Liver (tissue), 9 donors: Measurements from ENCODE around the gene GNG2. TPM values are rescaled to one million over a fixed set of nuclear protein-coding genes. Genes with fewer than 3 reads are reported as not detected.

Source experiments
- DNase-seq: peaks from one replicate; pipeline ENCODE4 v3.0.0-alpha.2; 2017; ENCODE audit warnings: low spot score
- H3K27ac ChIP-seq, 2 donors: one replicate each; pipeline ENCODE4 v1.7.0; 2013; ENCODE audit warnings: inconsistent platforms in 2 of 2, low read length in 2 of 2, control low read depth in 1 of 2, low read depth in 1 of 2, mild to moderate bottlenecking in 1 of 2
- H3K27me3 ChIP-seq, 4 donors: one replicate each; pipeline versions ENCODE4 v1.6.1 to v1.7.0; 2013; ENCODE audit warnings: low read length in 3 of 4, inconsistent platforms in 1 of 4, mild to moderate bottlenecking in 1 of 4, moderate library complexity in 1 of 4; ENCODE audit not compliant: control insufficient read depth in 4 of 4, insufficient read depth in 4 of 4
- H3K36me3 ChIP-seq, 4 donors: one replicate each; pipeline versions ENCODE4 v1.6.1 to v1.7.0; 2013; ENCODE audit warnings: low read length in 3 of 4, mild to moderate bottlenecking in 3 of 4, low read depth in 1 of 4, moderate library complexity in 1 of 4; ENCODE audit not compliant: control insufficient read depth in 4 of 4, insufficient read depth in 3 of 4
- H3K4me1 ChIP-seq, 4 donors: one replicate each; pipeline versions ENCODE4 v1.6.1 to v1.7.0; 2013; ENCODE audit warnings: low read length in 3 of 4, mild to moderate bottlenecking in 3 of 4, moderate library complexity in 1 of 4; ENCODE audit not compliant: control insufficient read depth in 4 of 4, insufficient read depth in 4 of 4
- H3K4me3 ChIP-seq, 3 donors: one replicate each; pipeline versions ENCODE4 v1.6.1 to v1.7.0; 2013; ENCODE audit warnings: low read length in 3 of 3, control low read depth in 1 of 3, low read depth in 1 of 3, mild to moderate bottlenecking in 1 of 3
- H3K9ac ChIP-seq, 2 donors: one replicate each; pipeline ENCODE4 v1.7.0; 2013; ENCODE audit warnings: low read length in 2 of 2, mild to moderate bottlenecking in 2 of 2, moderate library complexity in 2 of 2, control low read depth in 1 of 2, low read depth in 1 of 2
- H3K9me3 ChIP-seq, 4 donors: one replicate each; pipeline versions ENCODE4 v1.6.1 to v1.7.0; 2013; ENCODE audit warnings: low read length in 3 of 4; ENCODE audit not compliant: control insufficient read depth in 4 of 4
- EGR1 ChIP-seq, 2 donors: IDR thresholded peaks; 2 replicates each; pipeline ENCODE4 v1.6.1; 2016 to 2018; ENCODE audit warnings: antibody characterized with exemption in 2 of 2, low read depth in 2 of 2
- FOXA1 ChIP-seq: IDR thresholded peaks from 2 replicates; pipeline ENCODE4 v1.6.1; 2016; ENCODE audit warnings: antibody characterized with exemption
- FOXA2 ChIP-seq: IDR thresholded peaks from 2 replicates; pipeline ENCODE4 v1.6.1; 2016; ENCODE audit warnings: antibody characterized with exemption
- GABPA ChIP-seq, 2 donors: IDR thresholded peaks in 1 of 2; conservative IDR thresholded peaks in 1 of 2; 2 replicates each; pipeline ENCODE4 v1.6.1; 2016; ENCODE audit warnings: antibody characterized with exemption in 2 of 2, mild to moderate bottlenecking in 1 of 2, moderate library complexity in 1 of 2
- HNF4A ChIP-seq, 2 donors: conservative IDR thresholded peaks; 2 replicates each; pipeline ENCODE4 v1.6.1; 2016; ENCODE audit warnings: antibody characterized with exemption in 2 of 2, mild to moderate bottlenecking in 2 of 2
- HNF4G ChIP-seq: IDR thresholded peaks from 2 replicates; pipeline ENCODE4 v1.6.1; 2016; ENCODE audit warnings: antibody characterized with exemption
- JUND ChIP-seq, 2 donors: IDR thresholded peaks; 2 replicates each; pipeline ENCODE4 v1.6.1; 2016; ENCODE audit warnings: antibody characterized with exemption in 2 of 2
- NR2F2 ChIP-seq: IDR thresholded peaks from 2 replicates; pipeline ENCODE4 v1.6.1; 2016; ENCODE audit warnings: antibody characterized with exemption
- RAD21 ChIP-seq, 2 donors: IDR thresholded peaks; 2 replicates each; pipeline ENCODE4 v1.6.1; 2016; ENCODE audit warnings: antibody characterized with exemption in 2 of 2, mild to moderate bottlenecking in 2 of 2
- RXRA ChIP-seq, 2 donors: IDR thresholded peaks; 2 replicates each; pipeline ENCODE4 v1.6.1; 2017 to 2018; ENCODE audit warnings: antibody characterized with exemption in 2 of 2, mild to moderate bottlenecking in 1 of 2
- TAF1 ChIP-seq: conservative IDR thresholded peaks from 2 replicates; pipeline ENCODE4 v1.6.1; 2016; ENCODE audit warnings: antibody characterized with exemption, mild to moderate bottlenecking
- YY1 ChIP-seq: IDR thresholded peaks from 2 replicates; pipeline ENCODE4 v1.6.1; 2016; ENCODE audit warnings: antibody characterized with exemption, mild to moderate bottlenecking
- WGBS: extraction: QIAGEN DNeasy Blood & Tissue Kit; methylation state at CpG from one replicate; pipeline ENCODE4 v1.1.7; 2013; 5-methylcytosine and 5-hydroxymethylcytosine counted together
- polyA plus RNA-seq, 2 donors: library from polyadenylated mRNA; stranded (reverse) in 1 of 2; unstranded in 1 of 2; fragments of 200-250 nt in 1 of 2; fragments of >200 nt in 1 of 2; fragmentation: Nextera tagmentation in 1 of 2; extraction: Ambion mirVana in 1 of 2; gene quantifications; one replicate each; pipeline versions ENCODE4 v1.2.1 to v1.2.3, GENCODE V29; 2013 to 2015
- total RNA-seq, 2 donors: library from RNA; depleted of rRNA; stranded (reverse); fragments of >200 nt; gene quantifications; one replicate each; pipeline ENCODE4 v1.2.3, GENCODE V29; 2014
- TF ChIP-seq, protein P1 (sequence below): IDR thresholded peaks from 2 replicates; pipeline ENCODE4 v1.6.1; 2016; ENCODE audit warnings: antibody characterized with exemption
- TF ChIP-seq, protein P2 (sequence below): IDR thresholded peaks from 2 replicates; pipeline ENCODE4 v1.6.1; 2016; ENCODE audit warnings: antibody characterized with exemption
- TF ChIP-seq, protein P3 (sequence below): fragments of 150-350 bp; IDR thresholded peaks from 2 replicates; pipeline ENCODE4 v1.5.1; 2017; ENCODE audit warnings: improper control_type of control experiment, low read depth, low read length; ENCODE audit not compliant: missing input control
- TF ChIP-seq, protein P4 (sequence below): IDR thresholded peaks from 2 replicates; pipeline ENCODE4 v1.6.1; 2016; ENCODE audit warnings: antibody characterized with exemption
- TF ChIP-seq, protein P5 (sequence below): IDR thresholded peaks from 2 replicates; pipeline ENCODE4 v1.6.1; 2016; ENCODE audit warnings: antibody characterized with exemption, mild to moderate bottlenecking
- donor health status: healthy.
- donor health status: healthy.
- donor health status: healthy.
- donor health status: healthy.
- donor health status: healthy.

Gene GNG2
- total and polyA plus RNA-seq, 4 donors: 3.5 to 11.2 (median 4.4) TPM

DNA sequence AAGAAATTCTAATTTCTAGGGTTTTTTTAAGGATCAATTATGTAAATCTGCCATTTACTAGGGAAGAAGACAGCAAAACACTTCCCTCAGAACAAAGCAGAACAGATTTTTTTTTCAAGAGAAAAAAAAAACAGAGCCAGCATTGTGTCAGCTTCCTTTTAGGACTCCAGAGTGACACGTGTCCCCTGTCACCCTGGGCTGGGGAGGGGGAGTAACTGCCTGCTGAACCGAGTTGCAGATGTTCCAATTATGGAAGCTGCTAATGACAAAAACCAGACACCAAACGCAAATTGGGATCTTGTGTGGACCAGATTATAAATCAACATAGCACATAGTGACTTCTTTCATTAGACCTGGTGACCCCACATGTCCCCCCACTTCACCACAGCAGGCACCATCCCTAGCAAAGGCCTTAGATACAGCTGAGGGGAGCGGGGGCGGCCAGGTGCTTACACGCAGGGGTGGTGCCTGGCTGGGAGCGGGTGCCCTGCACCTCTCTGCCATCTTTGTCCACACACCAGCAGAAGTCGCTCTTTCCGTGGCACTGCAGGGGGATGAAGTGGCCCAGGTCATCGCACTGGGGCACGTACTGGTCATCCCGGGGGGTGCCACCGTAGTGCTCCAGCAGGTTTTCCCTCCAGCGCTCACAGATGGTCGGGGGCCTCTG, 154.3 kb downstream of the GNG2 start:
- Histone ChIP-seq H3K9ac (no peak overlapping the region), H3K27me3 (no peaks in the 10 kb centered on the region), H3K36me3 (peaks cover 3 to 16% (median 12%) of the 10 kb centered on the region in 4 donors), H3K27ac (no peak overlapping the region), H3K4me3 (no peak overlapping the region), H3K4me1 (no peaks in the 10 kb centered on the region), H3K9me3 (no peaks in the 10 kb centered on the region)
- 82% methylated on average over 15 of the region's 15 CpGs for WGBS
- TF ChIP-seq GABPA (IDR thresholded peaks at IDR 0.05 in 1 of 2, conservative IDR thresholded peaks at IDR 0.05 in 1 of 2): no peak
- no peak for TF ChIP-seq FOXA1
- no peak for TF ChIP-seq RXRA (IDR thresholded peaks at IDR 0.05)
- no peak for TF ChIP-seq TAF1
- TF ChIP-seq FOXA2: no peak
- no peak for DNase-seq

DNA sequence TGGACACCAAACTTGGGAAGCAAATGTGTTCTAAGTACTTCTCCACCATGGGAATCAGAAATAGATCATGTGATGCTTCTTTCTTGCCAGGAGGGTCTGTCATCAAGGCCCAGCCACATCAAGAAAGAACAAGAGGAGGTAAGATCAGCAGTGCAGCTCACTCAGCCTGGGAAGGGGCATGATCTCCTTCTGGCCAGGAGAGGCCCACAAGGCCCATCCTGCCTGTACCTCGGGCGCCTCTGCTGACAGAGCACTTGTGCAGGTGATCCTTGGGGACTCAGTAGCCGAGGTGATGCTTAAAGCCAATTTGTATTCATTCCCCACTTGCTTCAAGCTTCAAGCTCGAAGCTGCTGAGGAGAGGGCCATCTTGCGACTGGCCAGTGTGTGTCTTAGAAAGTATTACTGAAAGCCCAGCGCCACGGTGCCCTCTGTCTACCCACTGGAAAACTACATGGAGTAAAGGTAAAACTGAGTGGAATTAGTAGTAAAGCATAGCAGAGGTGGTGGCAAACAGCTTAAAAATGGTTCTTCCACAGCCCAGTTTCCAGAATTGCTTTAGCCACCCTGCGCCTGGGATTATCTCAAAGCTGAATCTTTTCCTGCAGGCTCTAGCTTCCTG, 155.1 kb downstream of the GNG2 start:
- TF ChIP-seq YY1 (no peak), RXRA (IDR thresholded peaks at IDR 0.05) (no peak), NR2F2 (no peak), FOXA2 (no peak), GABPA (IDR thresholded peaks at IDR 0.05 in 1 of 2, conservative IDR thresholded peaks at IDR 0.05 in 1 of 2) (no peak), JUND (IDR thresholded peaks at IDR 0.05) (no peak), HNF4G (no peak), RAD21 (IDR thresholded peaks at IDR 0.05) (peak; percentile 46 to 60), EGR1 (IDR thresholded peaks at IDR 0.05; ENCODE audit: low read depth in 2 of 2) (no peak)
- TF ChIP-seq, protein P1, sequence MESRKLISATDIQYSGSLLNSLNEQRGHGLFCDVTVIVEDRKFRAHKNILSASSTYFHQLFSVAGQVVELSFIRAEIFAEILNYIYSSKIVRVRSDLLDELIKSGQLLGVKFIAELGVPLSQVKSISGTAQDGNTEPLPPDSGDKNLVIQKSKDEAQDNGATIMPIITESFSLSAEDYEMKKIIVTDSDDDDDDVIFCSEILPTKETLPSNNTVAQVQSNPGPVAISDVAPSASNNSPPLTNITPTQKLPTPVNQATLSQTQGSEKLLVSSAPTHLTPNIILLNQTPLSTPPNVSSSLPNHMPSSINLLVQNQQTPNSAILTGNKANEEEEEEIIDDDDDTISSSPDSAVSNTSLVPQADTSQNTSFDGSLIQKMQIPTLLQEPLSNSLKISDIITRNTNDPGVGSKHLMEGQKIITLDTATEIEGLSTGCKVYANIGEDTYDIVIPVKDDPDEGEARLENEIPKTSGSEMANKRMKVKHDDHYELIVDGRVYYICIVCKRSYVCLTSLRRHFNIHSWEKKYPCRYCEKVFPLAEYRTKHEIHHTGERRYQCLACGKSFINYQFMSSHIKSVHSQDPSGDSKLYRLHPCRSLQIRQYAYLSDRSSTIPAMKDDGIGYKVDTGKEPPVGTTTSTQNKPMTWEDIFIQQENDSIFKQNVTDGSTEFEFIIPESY: no peak
- TF ChIP-seq, protein P2, sequence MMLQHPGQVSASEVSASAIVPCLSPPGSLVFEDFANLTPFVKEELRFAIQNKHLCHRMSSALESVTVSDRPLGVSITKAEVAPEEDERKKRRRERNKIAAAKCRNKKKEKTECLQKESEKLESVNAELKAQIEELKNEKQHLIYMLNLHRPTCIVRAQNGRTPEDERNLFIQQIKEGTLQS: no peak
- TF ChIP-seq, protein P3, sequence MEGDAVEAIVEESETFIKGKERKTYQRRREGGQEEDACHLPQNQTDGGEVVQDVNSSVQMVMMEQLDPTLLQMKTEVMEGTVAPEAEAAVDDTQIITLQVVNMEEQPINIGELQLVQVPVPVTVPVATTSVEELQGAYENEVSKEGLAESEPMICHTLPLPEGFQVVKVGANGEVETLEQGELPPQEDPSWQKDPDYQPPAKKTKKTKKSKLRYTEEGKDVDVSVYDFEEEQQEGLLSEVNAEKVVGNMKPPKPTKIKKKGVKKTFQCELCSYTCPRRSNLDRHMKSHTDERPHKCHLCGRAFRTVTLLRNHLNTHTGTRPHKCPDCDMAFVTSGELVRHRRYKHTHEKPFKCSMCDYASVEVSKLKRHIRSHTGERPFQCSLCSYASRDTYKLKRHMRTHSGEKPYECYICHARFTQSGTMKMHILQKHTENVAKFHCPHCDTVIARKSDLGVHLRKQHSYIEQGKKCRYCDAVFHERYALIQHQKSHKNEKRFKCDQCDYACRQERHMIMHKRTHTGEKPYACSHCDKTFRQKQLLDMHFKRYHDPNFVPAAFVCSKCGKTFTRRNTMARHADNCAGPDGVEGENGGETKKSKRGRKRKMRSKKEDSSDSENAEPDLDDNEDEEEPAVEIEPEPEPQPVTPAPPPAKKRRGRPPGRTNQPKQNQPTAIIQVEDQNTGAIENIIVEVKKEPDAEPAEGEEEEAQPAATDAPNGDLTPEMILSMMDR: peak; percentile 23
- H3K9ac ChIP-seq: no peak overlapping the region
- WGBS: 63% methylated on average over 8 of the region's 8 CpGs
- DNase-seq: no peak
- H3K27ac ChIP-seq: no peak overlapping the region
- no peaks in the 10 kb centered on the region for H3K27me3 ChIP-seq
- H3K4me3 ChIP-seq: no peak overlapping the region
- H3K9me3 ChIP-seq: no peaks in the 10 kb centered on the region
- no peaks in the 10 kb centered on the region for H3K4me1 ChIP-seq
- H3K36me3 ChIP-seq: peaks cover 3 to 11% (median 9%) of the 10 kb centered on the region in 4 donors

DNA sequence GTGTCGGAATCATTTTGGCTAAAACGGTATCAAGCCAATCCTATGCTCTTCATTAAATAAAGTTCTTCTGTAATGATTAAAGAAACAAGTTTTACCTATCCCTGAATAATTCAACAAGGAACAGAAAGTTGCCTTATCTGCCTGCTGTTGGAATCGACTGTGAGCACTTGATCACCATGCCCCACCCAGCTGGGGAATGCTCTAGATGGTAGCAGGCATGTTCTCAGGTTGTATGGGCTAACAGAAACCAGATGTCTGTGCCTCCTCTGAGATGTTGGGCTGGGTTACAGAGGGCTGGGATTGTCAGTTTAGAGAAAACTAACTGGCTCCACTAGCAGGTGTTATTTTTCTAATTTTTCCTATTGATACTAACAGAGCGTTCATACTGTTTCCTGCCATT, 157.8 kb downstream of the GNG2 start:
- Histone ChIP-seq H3K27me3 (no peaks in the 10 kb centered on the region), H3K9me3 (no peaks in the 10 kb centered on the region), H3K9ac (no peak overlapping the region), H3K4me3 (no peak overlapping the region), H3K4me1 (no peaks in the 10 kb centered on the region), H3K36me3 (no peaks in the 10 kb centered on the region), H3K27ac (no peak overlapping the region)
- DNase-seq: no peak
- WGBS: 83% methylated on average over 4 of the region's 4 CpGs
- TF ChIP-seq HNF4A (conservative IDR thresholded peaks at IDR 0.05): no peak
- TF ChIP-seq RAD21 (IDR thresholded peaks at IDR 0.05): no peak
- TF ChIP-seq JUND (IDR thresholded peaks at IDR 0.05): no peak
- TF ChIP-seq TAF1: no peak
- no peak for TF ChIP-seq GABPA (IDR thresholded peaks at IDR 0.05 in 1 of 2, conservative IDR thresholded peaks at IDR 0.05 in 1 of 2)
- no peak for TF ChIP-seq RXRA (IDR thresholded peaks at IDR 0.05)
- TF ChIP-seq, protein P4, sequence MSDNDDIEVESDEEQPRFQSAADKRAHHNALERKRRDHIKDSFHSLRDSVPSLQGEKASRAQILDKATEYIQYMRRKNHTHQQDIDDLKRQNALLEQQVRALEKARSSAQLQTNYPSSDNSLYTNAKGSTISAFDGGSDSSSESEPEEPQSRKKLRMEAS: no peak
- TF ChIP-seq FOXA2: no peak
- TF ChIP-seq, protein P5, sequence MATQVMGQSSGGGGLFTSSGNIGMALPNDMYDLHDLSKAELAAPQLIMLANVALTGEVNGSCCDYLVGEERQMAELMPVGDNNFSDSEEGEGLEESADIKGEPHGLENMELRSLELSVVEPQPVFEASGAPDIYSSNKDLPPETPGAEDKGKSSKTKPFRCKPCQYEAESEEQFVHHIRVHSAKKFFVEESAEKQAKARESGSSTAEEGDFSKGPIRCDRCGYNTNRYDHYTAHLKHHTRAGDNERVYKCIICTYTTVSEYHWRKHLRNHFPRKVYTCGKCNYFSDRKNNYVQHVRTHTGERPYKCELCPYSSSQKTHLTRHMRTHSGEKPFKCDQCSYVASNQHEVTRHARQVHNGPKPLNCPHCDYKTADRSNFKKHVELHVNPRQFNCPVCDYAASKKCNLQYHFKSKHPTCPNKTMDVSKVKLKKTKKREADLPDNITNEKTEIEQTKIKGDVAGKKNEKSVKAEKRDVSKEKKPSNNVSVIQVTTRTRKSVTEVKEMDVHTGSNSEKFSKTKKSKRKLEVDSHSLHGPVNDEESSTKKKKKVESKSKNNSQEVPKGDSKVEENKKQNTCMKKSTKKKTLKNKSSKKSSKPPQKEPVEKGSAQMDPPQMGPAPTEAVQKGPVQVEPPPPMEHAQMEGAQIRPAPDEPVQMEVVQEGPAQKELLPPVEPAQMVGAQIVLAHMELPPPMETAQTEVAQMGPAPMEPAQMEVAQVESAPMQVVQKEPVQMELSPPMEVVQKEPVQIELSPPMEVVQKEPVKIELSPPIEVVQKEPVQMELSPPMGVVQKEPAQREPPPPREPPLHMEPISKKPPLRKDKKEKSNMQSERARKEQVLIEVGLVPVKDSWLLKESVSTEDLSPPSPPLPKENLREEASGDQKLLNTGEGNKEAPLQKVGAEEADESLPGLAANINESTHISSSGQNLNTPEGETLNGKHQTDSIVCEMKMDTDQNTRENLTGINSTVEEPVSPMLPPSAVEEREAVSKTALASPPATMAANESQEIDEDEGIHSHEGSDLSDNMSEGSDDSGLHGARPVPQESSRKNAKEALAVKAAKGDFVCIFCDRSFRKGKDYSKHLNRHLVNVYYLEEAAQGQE: no peak
- TF ChIP-seq YY1: no peak
- no peak for TF ChIP-seq NR2F2
- TF ChIP-seq FOXA1: no peak
- TF ChIP-seq, protein P2: no peak
